C4-2B (cell line): ENCODE measurements around the gene TPRG1L.

ENCODE experiments used
- CTCF ChIP-seq: fragments of 450-650 bp; conservative IDR thresholded peaks from 2 replicates; pipeline ENCODE4 v1.5.1; 2017; ENCODE audit warnings: mild to moderate bottlenecking
- ZFX ChIP-seq: fragments of 450-650 bp; IDR thresholded peaks from 2 replicates; pipeline ENCODE4 v1.6.1; 2017

GRCh38 chr1:3641816-3642215 lies 17.0 kb downstream of the TPRG1L start:
- no peak for TF ChIP-seq CTCF
- no peak for TF ChIP-seq ZFX
